C4-2B (cell line): ENCODE results near the gene ZC3H12C.

Experiments used
- ZFX ChIP-seq: fragments of 450-650 bp; IDR thresholded peaks from 2 replicates; pipeline ENCODE4 v1.6.1; 2017
- TF ChIP-seq, protein P1 (sequence below): fragments of 450-650 bp; conservative IDR thresholded peaks from 2 replicates; pipeline ENCODE4 v1.5.1; 2017; ENCODE audit warnings: mild to moderate bottlenecking

DNA sequence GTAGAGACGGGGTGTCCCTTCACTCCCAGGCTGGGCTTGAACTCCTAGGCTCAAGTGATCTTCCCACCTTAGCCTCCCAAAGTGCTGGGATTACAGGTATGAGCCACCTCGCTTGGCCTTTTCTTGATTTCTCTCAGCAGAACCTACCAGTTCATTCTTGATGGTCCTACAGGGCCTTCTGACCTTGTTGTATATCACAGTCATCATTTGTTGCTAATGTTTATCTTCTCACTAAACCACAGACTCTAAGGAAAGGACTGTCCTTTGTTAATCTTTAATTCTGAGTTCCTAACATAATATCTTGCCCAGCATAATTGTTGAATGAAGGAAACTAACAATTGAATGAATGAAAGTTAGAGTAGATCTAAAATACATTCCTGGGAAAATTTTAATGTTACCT, 22.0 kb upstream of the ZC3H12C start:
- TF ChIP-seq, protein P1, sequence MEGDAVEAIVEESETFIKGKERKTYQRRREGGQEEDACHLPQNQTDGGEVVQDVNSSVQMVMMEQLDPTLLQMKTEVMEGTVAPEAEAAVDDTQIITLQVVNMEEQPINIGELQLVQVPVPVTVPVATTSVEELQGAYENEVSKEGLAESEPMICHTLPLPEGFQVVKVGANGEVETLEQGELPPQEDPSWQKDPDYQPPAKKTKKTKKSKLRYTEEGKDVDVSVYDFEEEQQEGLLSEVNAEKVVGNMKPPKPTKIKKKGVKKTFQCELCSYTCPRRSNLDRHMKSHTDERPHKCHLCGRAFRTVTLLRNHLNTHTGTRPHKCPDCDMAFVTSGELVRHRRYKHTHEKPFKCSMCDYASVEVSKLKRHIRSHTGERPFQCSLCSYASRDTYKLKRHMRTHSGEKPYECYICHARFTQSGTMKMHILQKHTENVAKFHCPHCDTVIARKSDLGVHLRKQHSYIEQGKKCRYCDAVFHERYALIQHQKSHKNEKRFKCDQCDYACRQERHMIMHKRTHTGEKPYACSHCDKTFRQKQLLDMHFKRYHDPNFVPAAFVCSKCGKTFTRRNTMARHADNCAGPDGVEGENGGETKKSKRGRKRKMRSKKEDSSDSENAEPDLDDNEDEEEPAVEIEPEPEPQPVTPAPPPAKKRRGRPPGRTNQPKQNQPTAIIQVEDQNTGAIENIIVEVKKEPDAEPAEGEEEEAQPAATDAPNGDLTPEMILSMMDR: no peak
- TF ChIP-seq ZFX: no peak
